GM12875 (cell line): ENCODE data around the gene RAB3A.

Source experiments
- H3K4me3 ChIP-seq: one replicate; pipeline ENCODE4 v1.5.1; 2011; ENCODE audit warnings: low read depth, low read length, control low read depth
- TF ChIP-seq, protein P1 (sequence below): IDR thresholded peaks from 2 replicates; pipeline ENCODE4 v1.5.1; 2011; ENCODE audit warnings: low read depth, mild to moderate bottlenecking, control low read depth, inconsistent platforms, low read length, moderate library complexity, borderline replicate concordance; ENCODE audit not compliant: insufficient read depth

The RAB3A gene

DNA sequence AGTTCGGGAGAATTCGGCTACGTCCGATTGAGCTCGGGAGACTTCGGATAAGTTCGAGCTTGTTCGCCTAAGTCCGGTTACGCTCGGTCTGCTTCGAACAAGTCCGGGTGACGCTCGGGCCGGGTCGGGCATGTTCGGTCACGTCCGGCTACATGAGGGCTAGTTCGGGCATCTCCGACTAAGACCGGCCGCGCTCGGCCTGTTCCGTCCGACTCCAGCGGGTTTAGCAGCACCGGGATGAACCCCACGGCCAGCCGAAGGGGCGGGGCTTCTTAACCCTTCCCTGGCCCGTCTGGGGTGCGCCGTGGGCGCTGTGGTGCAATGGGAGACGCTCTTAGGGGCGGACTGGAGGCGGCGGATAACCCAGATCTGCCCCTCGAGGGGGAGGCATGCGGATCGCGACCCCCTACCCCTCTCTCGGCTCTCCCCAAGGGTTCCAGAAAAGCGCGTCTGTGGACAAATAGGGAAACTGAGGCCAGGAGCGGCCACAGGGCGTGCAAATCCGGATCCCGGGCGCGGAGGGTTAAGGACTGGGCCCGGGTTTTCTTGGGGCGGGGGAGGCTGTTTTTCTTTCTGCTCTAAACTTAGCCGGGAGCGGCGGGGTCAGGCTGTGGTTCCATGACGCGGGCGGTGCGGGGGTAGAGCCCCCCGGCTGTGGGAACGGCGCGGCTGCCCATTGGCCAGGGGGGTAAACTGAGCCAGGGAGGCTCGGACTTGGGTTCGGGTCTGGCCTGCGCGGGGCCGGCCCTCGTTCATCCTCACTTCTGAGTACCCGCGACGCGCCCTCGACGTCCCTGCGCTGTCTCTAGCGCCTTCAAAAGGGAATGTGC, 20.9 kb upstream of the RAB3A start:
- TF ChIP-seq, protein P1, sequence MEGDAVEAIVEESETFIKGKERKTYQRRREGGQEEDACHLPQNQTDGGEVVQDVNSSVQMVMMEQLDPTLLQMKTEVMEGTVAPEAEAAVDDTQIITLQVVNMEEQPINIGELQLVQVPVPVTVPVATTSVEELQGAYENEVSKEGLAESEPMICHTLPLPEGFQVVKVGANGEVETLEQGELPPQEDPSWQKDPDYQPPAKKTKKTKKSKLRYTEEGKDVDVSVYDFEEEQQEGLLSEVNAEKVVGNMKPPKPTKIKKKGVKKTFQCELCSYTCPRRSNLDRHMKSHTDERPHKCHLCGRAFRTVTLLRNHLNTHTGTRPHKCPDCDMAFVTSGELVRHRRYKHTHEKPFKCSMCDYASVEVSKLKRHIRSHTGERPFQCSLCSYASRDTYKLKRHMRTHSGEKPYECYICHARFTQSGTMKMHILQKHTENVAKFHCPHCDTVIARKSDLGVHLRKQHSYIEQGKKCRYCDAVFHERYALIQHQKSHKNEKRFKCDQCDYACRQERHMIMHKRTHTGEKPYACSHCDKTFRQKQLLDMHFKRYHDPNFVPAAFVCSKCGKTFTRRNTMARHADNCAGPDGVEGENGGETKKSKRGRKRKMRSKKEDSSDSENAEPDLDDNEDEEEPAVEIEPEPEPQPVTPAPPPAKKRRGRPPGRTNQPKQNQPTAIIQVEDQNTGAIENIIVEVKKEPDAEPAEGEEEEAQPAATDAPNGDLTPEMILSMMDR, result no peak

DNA sequence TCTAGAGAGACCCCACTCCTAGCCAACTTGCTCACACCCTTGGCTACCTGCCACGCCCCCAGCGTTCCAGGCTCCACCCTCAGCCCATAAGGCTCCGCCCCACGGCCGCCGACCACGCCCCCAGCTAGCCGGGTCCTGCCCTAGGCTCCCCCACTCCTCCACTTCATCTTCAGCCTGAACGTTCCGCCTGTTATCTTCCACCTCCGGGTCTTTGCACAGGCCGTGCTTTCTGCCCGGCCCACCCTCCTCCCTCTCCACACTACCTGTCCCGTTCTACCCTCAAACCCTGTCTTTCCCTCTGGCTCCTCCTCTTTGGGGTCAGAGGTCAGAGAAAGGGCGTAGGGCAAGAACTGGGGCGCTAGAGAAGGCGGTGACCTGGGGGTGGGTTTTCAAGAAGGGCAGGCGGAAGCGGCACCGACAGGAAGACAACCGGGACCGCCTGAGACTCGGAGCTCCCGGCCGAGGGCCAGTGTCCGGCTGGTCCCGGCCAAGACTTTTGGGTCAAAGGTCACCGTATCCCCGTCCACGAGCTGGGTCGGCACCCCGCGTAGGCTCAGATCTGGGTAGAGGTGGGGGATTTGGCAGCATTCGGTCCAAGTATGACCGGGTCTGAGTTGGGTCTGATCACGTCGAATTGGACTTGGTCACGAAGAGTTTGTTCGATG, 20.1 kb upstream of the RAB3A start:
- TF ChIP-seq, protein P1, result no peak
- peak overlapping the region; percentile 55 for H3K4me3 ChIP-seq

More for the DNA sequence above, 20.9 kb upstream of the RAB3A start:
- peak overlapping the region; percentile 55 for H3K4me3 ChIP-seq

DNA sequence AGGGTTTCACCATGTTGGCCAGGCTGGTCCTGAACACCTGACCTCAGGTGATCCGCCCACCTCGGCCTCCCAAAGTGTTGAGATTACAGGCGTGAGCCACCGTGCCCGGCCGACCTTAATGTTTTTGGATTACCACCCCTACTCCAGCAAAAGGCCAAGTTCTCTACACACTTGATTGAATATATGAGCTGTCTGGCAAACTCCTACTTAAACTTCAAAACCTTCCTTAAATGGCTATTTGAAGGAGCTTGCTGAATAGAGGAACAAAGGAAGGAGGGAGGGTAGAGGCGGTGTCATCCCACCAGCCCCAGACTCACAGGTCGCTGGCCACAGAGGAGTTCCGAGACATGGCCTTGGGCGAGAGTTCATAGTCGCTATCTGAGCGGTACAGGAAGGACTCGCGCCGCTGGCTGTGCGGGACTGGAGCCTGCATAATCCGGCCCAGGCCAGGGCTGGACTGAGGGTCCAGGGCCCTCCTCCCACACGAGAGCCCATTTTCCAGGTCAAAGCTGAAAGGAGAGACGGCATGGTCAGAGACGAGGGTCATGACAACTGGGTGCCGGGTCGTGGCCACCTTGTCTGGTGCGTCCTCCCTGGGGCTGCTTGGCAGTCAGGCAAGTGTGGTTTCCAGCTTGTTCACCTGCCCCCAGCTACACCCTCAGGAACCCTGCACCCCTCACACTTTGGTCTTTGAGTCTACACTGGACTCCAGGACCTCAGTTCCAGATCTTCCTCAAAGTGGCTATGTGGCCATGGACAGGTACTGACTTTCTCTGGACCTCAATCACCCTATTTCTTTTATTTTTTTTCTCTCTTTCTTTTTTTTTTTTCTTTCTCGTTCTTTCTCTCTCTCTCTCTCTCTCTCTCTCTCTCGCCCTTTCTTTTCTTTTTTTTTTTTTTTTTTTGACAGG, 18.2 kb upstream of the RAB3A start:
- TF ChIP-seq, protein P1, result no peak
- H3K4me3 ChIP-seq, result no peak overlapping the region

DNA sequence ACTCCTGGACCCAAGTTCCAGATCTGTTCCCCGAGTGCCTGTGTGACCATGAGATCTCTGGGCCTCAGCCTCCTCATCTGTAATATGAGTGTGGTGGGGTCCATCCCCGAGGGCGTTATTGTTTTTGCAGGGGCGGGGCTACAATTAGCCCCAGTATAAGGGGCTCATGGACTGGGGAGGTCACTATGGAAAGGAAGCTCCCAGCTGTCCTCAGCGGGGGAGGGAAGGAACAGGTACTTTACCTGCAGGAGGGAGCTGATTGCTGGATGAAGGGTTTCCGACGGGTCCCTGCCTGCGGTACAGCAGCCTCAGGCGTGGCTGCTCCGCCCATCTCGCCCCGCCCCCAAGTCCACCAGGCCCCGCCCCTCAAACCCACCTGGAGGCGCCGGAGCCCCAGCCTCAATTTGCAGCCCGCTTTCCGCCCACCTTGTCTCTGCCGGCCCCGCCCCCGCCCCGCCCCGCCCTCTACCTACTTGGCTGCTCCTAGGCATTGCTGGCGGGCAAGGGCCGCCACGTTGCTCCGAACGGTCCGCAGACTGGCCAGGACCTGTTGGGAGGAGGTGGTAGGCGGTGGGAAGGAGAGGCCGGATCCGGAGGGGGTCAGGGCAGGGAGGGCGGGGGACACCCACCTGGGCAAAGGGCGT, 16.9 kb upstream of the RAB3A start:
- TF ChIP-seq, protein P1, result no peak
- H3K4me3 ChIP-seq, result no peak overlapping the region

DNA sequence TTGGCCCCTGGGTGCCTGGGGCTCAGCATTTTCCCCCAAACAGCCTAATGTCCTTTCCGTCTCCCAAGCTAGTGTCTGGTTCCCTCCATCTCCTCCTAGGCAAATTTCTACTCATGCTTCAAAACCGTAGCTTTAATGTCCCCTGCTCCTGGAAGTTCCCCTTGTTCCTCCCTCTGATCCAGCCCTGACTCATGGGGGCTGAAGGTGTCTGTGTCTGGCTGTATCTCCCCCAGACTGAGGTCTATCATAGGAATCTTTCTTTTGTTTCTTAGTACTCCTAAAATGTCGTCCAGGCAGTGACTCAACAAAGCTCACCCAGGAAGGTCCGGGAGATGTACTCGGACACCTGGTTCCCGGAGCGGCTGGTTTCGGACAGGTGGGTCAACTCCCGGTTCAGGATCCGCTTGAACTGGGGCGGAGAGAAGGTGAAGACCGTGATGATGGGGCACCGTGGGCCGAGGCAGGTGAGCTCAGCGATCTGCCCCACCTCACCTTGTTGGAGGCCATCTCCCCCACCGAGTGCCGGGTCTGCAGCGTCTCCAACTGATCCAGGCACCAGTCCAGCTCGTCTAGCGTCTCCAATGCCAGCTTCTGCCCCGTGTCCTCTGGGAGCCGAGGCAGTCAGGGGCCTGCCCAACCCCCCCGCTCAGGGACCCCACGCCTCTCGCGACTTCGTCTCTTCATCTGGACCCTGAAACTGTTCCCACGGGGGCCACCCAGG, 16.2 kb upstream of the RAB3A start:
- TF ChIP-seq, protein P1, result no peak
- no peak overlapping the region for H3K4me3 ChIP-seq

DNA sequence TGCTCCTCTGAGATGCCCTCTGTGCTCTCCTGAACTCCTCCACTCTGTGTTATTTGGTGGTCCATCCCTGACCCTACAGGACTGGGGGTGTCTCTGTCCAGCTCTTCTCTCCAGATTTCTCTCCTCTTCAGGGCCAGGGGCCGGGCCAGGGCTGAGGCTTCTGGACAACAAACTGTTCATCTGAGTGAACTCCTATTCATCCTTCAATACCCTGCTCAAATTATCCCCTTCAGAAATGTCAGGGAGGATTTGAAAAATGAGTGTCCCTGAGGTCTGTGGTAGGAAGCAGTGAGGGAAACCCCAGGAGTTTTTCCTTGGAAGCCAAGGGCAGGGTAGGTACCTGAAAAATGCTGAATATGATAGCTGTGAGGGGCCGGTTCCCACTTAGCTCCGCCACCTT, 14.8 kb upstream of the RAB3A start:
- no peak overlapping the region for H3K4me3 ChIP-seq
- TF ChIP-seq, protein P1, result no peak
